GM19467 (cell line): ENCODE measurements around the gene KRT32.
A peak's percentile ranks its signal among the peaks of the same experiment; 100 is the strongest.

Source experiments
- ATAC-seq: cut with Tn5 transposase; IDR thresholded peaks from one replicate; pipeline ENCODE4 v1.9.1; 2021; ENCODE audit warnings: mild to moderate bottlenecking, moderate library complexity; ENCODE audit not compliant: unreplicated experiment

The KRT32 gene

DNA sequence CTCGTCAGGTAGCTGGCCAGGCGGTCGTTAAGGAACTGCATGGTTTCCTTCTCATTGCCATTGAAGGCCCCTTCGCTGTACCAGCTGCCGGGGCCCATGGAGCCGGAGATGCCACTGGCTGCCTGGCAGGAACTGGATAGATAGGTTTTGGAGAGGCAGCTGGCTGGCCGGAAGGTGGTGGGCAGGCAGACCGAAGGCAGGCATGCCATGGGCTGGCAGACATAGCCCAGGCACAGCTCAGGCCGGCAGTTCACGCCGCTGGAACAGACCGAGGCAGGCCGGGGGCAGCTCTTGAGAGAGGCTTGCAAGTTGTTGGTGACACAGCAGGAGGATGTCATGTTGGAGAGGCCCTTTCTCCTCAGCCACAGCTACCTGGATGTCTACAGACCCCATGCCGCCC lies at the start of gene KRT32:
KRT32 (minus strand) TSS at position 399 of the 400 bp plus-strand sequence; CDS start at position 338, 61 bp downstream.
- ATAC-seq = no peak

DNA sequence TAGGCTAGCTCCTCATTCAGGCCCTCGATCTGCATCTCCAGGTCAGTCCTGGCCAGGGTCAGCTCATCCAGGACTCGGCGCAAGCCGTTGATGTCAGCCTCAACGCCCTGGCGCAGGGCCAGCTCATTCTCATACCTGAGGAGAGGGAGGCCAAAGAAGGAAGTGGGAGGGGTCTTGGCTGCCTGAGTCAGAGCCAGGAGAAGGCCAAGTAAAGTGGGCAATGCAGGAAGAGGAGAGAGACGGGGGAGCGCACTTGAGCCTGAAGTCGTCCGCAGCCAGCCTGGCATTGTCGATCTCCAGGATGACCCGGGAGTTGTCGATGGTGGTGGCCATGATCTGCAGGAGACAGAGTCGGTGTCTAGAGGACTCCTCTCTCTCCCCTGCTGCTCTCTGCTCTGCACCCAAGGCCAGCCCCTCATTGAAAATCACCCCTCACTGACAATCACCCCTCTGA lies 49.7 kb upstream of the KRT32 start:
- ATAC-seq = no peak

DNA sequence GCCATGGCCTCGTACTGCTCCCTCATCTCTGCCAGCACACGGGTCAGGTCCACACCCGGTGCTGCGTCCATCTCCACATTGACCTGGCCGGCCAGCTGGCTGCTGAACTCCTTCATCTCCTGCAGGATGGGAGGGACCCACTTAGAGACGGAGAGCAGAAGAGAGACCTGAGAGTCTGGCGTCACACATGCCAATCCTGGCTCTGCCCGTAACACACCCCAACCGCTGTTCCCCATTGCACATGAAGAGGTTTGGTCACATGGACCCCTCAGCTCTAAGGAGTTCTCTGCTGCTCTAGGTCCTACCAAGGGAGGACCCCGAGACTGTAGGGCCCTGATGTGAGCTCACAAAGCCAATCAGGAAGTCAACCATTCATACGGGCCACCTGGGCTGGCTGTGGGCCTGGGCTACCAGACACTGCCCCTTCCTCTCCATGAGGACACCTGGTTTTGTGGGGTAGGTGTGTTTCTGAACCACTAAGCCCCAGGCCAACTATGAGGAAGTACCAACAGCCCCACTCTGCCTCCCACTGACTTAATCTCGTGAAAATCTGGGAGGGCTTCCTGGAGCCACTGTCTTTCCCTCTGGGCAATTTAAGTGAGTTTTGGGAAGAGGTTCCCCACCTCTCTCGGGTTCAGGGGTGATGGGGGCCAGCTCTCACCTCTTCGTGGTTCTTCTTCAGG lies 49.1 kb upstream of the KRT32 start:
- no peak for ATAC-seq

DNA sequence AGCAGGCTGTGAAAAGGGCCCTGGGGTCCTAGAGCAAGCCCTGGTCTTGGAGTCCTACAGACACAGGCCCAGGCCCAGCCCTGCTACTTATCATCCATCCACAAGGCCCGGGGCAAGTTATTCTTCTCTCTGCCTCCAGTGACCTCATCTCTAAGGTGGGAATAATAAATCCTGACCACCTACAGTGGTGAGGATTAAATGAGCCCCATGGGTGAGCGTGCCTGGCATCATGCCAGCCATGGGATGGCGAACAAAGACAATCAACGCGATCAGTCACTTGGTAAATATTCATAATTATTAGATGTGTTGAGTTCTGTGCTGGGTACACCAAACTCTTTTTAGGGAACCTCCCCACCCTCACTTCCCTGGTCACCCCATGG lies 46.0 kb upstream of the KRT32 start:
- ATAC-seq = no peak

DNA sequence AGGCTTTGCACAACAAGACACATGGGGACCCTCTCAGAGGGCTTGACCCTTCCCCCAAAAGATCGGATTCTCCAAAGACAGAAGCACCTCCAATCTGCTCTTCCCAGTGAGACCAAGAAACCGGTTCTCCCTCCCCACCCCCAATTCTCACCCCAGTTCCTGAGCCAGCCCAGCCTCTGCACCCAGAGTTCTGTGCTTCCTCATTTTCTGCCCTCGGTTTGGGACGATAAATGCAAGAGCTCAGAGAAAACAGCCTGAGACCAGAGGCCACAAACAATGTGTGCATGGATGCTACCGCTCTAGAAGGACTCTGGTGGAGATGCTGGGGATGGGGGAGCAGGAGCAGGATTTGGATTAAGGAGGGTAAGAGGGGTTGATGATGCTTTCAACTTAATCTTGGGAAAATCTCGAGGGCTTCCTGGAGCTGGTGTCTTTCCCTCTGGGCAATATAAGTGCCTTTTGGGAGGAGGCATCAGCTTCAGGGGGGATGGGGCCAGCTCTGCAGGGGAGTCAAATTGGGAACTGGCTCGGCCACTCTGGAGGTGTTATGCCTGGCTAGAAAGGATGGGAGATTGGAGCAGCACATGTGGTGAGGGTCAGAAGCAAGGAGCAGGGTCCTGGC lies 45.5 kb upstream of the KRT32 start:
- no peak for ATAC-seq

DNA sequence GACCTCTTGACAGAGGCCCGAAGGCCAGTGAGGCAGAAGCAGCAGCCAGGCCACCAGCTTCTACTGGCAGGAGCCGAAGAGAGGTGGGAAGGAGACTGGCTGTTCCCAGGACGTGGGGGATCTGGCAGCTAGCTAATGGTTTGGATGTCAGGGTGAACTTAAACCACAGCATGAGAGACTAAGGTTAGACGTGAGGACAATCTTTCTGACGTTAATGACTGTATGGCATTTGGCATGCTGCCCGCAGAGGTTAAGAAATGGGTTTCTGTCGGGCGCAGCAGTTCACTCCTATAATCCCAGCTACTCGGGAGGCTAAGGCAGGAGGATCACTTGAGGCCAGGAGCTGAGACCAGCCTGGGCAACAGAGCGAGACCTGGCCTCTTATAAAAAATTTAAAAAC lies 44.5 kb upstream of the KRT32 start:
- ATAC-seq = no peak

DNA sequence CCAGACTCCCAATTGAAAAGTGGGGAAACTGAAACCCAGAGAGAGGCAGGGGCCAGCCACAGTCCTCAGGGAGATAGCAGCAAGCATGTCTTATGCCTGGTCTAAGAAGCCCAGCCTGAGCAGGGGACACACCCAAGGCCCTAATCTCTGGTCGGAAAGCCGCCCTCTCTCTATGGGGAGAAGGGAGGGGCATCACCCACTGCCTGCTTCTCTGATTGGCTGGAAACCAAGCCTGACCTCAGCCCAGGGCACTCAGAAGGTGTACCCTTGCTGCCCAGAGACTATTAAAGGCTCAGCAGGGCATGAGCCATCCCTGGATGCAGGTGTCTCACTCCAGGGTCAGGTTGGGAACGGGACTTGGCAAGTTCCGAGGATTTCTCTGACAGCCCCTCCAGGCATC lies 43.9 kb upstream of the KRT32 start:
- ATAC-seq = no peak

DNA sequence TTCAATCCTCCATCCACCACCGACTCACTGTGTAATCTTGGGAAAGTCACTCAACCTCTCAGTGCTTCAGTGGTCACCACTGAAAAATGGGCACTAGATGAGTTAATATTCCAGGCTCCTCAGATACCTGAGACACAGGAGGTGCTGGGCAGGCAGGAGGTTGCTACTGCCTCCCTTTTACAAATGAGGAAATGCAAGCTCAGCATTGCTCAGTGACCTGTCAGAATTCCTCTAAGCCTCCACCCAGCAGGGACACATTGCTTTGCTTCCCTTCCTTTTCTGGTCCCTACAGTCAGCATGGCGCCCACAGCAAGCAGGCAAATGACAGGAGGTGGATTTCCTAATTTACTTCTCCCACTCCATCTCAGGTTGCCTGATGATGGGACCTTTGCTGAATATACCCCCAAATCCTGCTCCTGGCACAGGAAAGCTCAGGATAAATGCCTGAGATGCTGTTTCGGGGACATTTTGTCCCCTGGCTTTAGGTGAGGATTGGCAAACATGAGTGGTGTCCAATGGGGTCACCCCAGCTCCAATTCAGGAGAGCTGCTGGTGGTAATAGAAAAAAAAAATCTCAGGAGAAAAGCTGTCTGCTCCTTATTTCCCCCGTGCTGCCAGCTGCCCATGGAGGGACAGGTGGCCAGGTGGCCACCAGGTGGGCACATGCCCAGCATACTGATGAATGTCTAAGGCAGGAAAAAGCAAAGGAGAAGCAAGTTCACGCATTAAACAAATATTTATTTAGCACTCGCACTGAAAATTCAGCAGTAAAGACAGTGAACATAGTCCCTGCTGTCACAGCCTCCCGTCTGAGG lies 43.3 kb upstream of the KRT32 start:
- no peak for ATAC-seq

DNA sequence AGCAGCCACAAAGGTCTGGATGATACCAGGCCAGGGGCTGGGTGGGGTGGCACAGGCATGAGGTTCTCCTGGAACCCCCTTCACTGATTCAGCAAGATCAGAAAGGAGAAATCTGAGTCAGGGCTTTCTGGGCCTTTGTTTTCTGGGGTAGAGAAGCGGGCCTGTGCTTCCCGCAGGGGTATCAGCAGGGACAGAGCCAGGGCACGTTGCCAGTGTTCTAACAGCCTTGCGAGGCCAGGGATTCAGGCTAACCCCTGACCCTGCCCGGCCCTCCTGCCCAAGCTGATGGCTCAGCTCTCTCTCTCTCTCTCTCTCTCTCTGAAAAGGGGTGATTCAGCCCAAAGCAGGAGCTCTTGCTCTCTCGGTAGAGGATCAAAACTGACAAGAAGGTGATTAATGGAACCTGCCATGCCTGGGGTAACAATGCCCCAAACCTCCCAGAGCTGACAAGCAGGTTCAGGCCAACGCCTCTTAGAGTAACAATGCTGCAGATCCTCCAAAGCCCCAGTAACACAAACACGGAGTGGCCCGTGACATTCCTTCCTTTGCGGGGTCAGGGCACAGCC lies 40.2 kb upstream of the KRT32 start:
- ATAC-seq = no peak

DNA sequence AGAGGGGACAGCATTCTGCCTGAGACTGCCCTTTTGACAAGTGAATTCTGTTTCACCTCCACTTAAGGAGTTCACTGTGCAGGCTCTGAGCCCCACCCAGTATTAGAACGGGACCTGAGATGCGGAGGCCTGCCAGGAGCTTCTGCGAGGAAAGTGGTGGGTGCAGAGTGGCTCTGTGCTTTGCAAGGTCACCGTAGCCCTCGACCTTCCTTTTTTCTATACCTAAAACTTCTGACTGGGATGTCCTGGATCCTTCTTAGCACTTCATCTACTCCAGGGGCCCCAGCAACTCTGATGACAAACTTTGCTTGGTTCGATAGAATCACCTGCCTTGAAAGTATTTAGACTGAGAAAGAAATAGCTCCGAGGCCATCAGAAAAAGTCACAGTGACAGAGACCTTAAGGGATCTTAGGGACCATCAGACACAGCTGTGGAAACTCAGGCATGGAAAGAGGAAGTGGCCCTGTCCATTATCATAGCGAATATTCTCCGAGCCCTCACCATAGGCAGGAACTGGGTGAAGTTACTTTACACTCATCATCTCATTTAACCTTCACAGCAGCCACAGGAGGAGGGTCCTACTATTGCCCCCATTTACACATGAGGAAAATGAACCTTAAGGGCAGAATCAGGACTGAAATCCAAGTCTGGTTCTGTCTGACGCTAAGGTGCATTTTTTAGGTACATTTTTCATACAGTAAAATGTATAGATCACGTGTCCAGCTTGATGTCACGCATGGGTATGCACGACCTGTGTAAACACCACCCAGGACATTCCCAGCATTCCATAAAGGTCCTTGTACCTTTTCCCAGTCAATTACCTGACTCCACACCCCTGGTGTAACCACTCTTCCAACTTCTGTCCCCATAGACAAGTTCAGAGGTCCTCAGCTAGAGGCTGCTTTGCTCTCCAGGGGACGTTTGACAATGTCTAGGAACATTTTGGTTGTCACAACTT lies 38.9 kb upstream of the KRT32 start:
- no peak for ATAC-seq

DNA sequence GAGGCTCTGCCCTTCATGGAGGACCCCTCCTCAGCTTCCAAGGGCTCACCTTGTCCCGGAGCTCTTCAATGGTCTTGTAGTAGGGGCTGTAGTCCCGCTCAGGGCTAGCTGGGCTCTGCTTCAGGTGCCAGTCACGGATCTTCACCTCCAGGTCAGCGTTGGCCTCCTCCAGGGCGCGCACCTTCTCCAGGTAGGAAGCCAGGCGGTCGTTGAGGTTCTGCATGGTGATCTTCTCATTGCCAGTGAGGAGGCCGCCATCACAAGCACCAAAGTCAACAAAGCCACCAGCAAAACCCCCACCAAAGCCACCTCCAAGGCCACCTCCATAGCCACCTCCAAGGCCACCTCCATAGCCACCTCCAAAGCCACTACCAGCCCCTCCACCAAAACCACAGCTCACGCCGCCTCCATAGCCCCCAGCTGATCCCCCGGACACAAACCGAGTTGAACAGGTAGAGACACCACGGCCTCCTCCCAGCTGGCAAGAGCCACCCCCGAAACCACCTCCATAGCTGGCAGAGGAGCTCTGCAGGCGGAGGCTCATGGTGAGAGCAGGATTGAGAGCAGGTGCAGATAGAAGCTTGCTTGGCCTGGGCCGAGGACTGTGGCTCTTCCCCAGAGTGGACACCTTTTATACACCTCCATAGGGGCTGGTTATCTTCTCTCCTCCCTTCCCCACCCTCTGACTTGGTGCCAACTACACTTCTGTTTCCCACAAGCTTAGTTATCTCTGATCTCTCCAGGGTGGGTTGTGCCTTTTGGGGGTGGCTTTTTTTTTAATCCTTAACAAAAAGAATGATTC lies 38.0 kb upstream of the KRT32 start, which contains the start of gene KRT13:
KRT13 (minus strand) TSS at position 606 of the 802 bp plus-strand sequence; CDS start at position 544, 62 bp downstream.
- ATAC-seq = no peak

DNA sequence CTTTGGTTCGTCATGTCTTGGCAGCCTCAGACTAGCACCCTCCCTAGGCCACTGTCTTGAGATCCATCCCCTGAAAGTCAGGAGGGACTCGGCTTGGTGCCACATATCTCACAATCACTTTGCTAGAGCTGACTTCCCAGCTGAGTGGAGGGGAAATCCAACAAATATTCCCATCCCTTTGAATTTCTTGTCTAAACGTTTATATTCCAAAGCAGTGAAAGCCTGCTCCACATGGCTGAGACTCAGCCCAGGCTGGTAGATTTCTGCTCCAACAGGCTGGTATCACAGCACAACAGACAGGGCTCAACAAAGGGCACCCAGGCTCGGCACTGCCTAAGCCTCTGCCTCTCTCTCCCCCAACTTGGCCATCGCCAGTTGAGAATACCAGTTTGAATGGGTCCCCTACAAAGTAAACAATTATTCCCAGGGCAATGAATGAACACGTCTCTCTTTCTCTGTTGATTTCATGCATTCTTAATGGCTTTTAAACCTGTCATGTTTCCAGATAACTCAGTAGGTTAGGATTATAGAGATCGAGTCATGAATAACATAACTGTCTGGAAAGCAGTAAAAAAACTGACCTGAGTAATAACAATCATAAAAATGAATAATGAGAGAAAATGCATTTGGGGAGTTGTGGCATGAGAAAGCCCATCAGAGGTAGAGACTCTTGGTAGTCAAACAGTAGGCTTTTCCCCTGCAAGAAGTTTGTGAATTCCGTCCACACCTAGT lies 37.2 kb upstream of the KRT32 start:
- ATAC-seq = no peak

DNA sequence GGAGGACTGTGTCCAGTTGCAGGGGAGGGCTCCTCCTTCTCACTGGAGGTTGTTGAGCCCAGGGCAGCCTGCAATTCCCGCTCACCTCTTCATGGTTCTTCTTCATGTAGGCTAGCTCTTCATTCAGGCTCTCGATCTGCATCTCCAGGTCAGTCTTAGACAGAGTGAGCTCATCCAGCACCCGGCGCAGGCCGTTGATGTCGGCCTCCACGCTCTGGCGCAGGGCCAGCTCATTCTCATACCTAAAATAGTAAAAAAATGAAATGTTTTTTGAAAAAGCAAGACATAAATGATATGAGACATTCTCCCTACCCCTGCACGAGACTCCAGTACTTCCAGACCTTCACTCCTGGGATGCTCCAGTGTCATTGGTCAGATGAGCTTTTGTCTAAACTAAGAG lies 36.0 kb upstream of the KRT32 start:
- ATAC-seq = no peak

DNA sequence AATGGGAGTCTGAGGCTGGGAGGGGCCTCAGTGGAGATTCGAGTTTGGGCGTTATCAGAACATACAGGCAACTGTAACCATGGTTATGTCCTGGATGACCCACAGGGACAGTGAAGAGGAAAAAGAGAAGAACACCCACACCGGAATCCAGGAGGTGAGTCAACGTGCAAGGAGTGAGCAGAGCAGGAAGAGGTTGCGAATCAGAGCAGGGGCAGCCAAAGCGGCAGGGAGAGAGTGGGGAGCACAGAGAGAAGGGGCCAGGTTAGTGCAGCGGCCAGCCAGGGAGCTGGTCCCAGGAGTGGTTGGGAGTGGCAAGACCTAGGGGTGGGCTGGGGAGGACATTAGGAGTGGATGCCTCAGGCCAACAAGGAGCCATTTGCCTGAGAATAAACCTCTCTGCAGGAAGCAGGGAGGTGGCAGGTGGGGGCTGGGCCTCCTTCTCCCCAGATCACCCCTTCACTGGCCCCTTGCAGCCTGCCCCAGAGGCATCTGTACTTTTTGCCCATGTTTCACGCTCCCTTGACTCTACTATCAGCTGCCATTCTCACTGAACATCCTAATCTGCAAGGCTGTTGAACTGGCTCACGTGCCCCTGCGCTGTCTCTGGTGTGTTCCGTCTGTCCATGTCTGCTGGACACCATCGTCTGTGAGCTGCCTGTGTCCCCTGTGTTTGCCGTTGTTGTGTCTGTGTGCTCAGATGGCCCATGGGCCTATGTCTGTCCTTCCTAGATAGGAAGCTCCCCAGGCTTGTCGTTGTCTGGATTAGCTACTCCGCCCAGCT lies 33.1 kb upstream of the KRT32 start:
- no peak for ATAC-seq

DNA sequence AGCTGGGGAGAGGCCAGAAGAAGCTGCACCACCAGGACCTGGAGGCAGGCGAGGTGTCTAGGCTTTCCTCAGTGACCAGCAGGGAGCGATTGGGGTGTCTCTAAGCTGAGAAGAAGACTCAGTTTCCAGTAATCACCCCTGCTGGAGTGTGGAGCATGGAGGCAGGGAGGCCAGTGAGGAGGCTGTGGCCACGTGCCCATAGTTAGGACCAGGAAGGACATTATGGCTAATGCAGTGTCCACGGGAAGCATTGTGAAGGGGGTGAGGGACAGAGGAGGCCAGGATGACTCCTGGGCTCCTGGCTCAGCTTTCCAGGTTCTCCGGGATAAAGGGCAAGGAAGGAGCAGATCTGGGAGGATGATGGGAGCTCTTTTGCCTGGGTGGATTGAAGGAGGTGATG lies 32.5 kb upstream of the KRT32 start:
- no peak for ATAC-seq

DNA sequence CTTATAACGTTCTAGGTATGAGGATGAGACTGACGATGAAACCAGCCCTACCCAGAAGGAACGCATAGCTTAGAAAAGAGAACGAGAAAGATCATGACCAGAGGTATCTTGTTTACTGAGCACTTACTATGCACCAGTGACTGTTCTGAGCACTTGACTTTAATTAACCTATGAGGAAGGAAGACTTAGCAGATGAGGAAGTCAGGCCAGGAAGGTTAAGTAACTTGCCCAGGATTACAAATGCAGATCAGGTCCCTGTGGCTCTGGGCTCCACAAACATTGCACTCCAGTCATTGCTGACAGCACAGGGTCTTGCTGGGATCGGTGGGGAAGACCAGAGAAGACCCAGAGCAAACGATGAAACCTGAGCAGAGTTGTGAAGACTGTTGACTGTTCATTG lies 31.1 kb upstream of the KRT32 start:
- ATAC-seq = no peak

DNA sequence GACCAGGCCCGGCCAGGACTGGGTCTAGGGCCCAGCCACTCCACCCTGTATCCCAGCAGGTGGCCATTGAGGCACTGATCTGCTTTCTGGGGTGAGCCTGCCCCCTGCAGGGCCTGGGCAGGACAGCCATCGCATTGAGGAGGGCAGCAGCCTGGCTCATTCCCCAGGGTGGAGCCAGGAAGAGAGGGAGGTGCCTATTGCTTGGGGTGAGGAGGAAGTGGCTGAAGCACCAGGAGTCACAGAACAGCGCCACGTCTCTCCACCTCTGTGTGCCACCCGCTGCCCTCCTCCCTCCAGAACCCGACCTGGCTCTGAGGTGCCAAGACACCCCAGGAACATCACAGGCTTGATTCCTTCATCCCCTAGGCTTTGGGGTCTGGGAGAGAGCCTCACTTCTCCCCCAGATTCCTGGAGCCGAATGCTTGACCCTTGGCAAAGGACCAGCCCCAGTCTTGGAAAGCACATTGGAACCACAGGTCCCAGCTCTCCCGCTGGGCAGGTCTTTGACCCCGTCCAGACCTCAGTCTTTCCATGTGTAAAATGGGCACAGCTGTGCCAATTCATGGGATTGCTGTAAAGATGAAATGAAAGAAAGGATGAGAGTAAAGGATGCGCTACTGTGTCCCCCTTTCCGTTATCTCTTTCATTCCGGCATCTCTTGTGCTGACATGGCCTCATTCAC lies 29.8 kb upstream of the KRT32 start:
- ATAC-seq = peak; percentile 81

DNA sequence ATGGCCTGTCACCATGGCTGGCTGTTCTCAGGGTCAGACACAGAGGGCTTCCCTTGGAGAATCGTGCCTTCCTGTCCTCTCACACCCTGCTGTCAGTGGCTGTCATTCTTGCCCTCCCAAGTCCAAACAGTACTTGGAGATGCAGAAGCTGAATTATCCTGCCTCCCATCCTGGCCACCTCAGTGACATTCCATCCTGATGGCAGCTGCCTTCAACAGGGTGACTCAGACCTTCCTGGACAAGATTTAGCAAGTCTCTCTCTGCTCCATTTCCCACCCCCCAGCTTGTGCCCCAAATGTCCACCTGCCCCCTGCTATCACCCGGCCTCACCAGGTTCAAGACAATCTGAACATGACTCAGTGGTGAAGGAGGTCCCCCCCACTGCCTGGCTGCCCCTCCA lies 27.3 kb upstream of the KRT32 start:
- no peak for ATAC-seq
